H1 (cell line): ENCODE data around the gene ATP1A1. TPM values are rescaled to one million over a fixed set of nuclear protein-coding genes. Genes with fewer than 3 reads are reported as not detected.

Experiments
- PHF8 ChIP-seq: fragments of 200-600 bp; sonication (generic); conservative IDR thresholded peaks from 2 replicates; pipeline ENCODE4 v1.7.1; 2012; ENCODE audit warnings: low read depth, mild to moderate bottlenecking, inconsistent platforms, low read length, moderate library complexity
- RFX5 ChIP-seq: IDR thresholded peaks from 2 replicates; pipeline ENCODE4 v1.6.1; 2011; ENCODE audit warnings: low read depth, low read length, improper control_type of control experiment, borderline replicate concordance
- USF2 ChIP-seq: IDR thresholded peaks from 2 replicates; pipeline ENCODE4 v1.6.1; 2011; ENCODE audit warnings: low read length, improper control_type of control experiment
- polyA plus RNA-seq, 7 experiments: library from polyadenylated mRNA; depleted of rRNA in 3 of 7; stranded (reverse) in 5 of 7; unstranded in 2 of 7; fragments of >200 nt in 5 of 7; fragments of 200-250 nt in 2 of 7; gene quantifications; 1 replicate in 5 of 7; 2 replicates in 1 of 7; 4 replicates in 1 of 7; pipeline versions ENCODE4 v1.2.1 to v1.2.3, GENCODE V29; 2011 to 2013; ENCODE audit warnings: missing spikeins in 2 of 7, mixed read lengths in 2 of 7
- total RNA-seq: library from RNA; stranded (reverse); fragmentation: NEBNext Ultra II Directional; extraction: Animal tissue kit (Norgen Biotek cat#: 25700); gene quantifications from 2 replicates; pipeline ENCODE4 v1.2.1, GENCODE V29; 2021

ATP1A1 gene
- total and polyA plus RNA-seq, 2 of the 8 experiments (the other 6 are each of a cell fraction or from before 2014, with no cell fraction given), result 222 to 325 TPM

- TF ChIP-seq USF2, result no peak
- no peak for TF ChIP-seq RFX5
- TF ChIP-seq PHF8, result no peak
Measured at GRCh38 chr1:116424438-116424837, 51.4 kb downstream of the ATP1A1 start (continued).
